ENCODE results near the gene TBKBP1. TPM values are rescaled to one million over a fixed set of nuclear protein-coding genes. Genes with fewer than 3 reads are reported as not detected.

Gene TBKBP1
- total RNA-seq, 2 donors from 2014 or later, result 8.0 to 13.2 TPM

DNA sequence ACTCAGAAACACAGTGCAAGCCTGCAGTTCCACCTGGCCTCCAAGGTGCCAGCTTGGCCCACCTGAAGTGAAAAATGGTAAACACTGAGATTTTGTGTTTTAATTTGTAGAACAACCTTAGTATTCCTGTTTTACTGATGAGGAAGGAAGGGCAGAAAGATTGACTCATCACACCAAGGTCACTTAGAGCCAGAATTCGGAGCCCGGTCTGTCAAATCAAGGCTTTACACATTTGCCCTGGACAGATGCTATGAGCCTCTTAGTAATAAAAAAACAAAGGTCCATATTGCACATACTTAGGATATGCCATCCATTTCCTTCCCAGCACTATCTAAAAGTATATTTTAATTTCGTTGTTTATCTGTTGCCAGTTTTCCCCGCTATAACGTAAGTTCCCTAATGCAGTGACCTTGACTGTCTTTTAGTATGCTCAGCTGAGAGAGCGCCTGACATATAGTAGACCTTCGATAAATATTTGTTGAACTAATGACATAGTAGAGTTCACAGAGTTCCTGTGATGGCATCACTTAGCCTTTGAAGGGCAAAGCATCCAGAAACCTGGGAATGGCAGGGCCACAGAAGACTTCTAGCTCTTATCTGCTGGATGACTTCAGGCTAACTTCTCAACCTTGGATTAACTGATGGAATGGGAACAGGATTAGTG is 7.2 kb upstream of the TBKBP1 start:
- Histone ChIP-seq H3K36me3 (replicated peaks in 1 of 2; ENCODE audit: insufficient read depth in 1 of 2, low read depth in 2 of 2) (peaks cover 0 to 11% of the 10 kb centered on the region in 2 donors), H3K27me3 (no peaks in the 10 kb centered on the region), H3K4me1 (peaks cover 17% of the 10 kb centered on the region), H3K27ac (no peak overlapping the region), H3K9me3 (no peaks in the 10 kb centered on the region), H3K4me3 (no peak overlapping the region)
- TF ChIP-seq POLR2A (IDR thresholded peaks at IDR 0.05), result no peak
- TF ChIP-seq, protein P1, sequence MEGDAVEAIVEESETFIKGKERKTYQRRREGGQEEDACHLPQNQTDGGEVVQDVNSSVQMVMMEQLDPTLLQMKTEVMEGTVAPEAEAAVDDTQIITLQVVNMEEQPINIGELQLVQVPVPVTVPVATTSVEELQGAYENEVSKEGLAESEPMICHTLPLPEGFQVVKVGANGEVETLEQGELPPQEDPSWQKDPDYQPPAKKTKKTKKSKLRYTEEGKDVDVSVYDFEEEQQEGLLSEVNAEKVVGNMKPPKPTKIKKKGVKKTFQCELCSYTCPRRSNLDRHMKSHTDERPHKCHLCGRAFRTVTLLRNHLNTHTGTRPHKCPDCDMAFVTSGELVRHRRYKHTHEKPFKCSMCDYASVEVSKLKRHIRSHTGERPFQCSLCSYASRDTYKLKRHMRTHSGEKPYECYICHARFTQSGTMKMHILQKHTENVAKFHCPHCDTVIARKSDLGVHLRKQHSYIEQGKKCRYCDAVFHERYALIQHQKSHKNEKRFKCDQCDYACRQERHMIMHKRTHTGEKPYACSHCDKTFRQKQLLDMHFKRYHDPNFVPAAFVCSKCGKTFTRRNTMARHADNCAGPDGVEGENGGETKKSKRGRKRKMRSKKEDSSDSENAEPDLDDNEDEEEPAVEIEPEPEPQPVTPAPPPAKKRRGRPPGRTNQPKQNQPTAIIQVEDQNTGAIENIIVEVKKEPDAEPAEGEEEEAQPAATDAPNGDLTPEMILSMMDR (IDR thresholded peaks at IDR 0.05), result no peak
- intact Hi-C loops (cut with DNase I), result no loop called here
- ATAC-seq (no peak), DNase-seq (no peak)
- WGBS, 2 donors, result 40 to 46% methylated on average over 7 of the region's 7 CpGs

DNA sequence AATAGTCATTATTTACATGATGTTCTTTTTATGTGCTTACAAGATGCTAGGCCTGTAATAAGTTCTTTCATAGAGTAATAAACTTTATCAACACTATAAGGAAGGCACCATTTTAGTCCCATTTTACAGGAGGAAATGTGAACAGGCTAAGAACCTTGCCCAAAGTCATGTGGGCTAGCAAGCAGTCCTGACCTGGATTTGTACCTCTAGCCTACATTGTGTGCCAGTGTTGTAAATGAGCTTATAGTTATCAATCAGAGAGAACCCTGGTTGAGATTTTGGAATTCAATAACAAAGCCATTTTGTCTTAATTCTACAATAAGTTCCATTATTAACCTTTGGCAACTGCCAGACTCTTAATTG is 6.7 kb upstream of the TBKBP1 start:
- H3K4me3 ChIP-seq, result no peak overlapping the region
- H3K4me1 ChIP-seq, result peaks cover 20% of the 10 kb centered on the region
- ATAC-seq (no peak), DNase-seq (no peak)
- TF ChIP-seq, protein P1 (IDR thresholded peaks at IDR 0.05), result no peak
- TF ChIP-seq POLR2A (IDR thresholded peaks at IDR 0.05), result no peak
- intact Hi-C loops (cut with DNase I), result no loop called here
- peaks cover 0 to 7% of the 10 kb centered on the region in 2 donors for H3K36me3 ChIP-seq (replicated peaks in 1 of 2; ENCODE audit: insufficient read depth in 1 of 2, low read depth in 2 of 2)
- H3K27ac ChIP-seq, result no peak overlapping the region
- no peaks in the 10 kb centered on the region for H3K9me3 ChIP-seq
- H3K27me3 ChIP-seq, result no peaks in the 10 kb centered on the region

DNA sequence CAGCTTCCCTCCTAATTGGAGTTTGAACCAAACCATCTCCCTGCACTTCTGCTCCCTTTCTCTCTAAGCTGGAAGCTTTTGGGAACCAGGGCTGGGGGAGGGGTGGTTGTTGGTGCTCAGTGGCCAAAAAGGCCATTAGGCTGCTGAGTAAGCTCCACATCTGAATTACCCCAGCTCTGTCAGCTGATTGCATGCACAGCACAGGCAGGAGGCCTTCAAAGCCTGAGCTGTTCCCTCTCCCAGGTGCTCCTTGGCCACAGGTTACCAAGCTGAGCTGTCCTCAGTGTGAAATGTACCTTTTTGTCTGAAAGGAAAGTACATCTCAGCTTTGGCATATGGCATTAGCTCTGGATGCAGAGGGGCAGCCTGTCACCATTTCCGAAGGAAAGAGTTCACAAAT is 6.2 kb upstream of the TBKBP1 start:
- DNase-seq, result no peak
- peaks cover 24% of the 10 kb centered on the region for H3K4me1 ChIP-seq
- peaks cover 0 to 3% of the 10 kb centered on the region in 2 donors for H3K36me3 ChIP-seq (replicated peaks in 1 of 2; ENCODE audit: insufficient read depth in 1 of 2, low read depth in 2 of 2)
- no peak for ATAC-seq
- H3K9me3 ChIP-seq, result no peaks in the 10 kb centered on the region
- no peak overlapping the region for H3K4me3 ChIP-seq
- no peak overlapping the region for H3K27ac ChIP-seq
- TF ChIP-seq, protein P1 (IDR thresholded peaks at IDR 0.05), result no peak
- TF ChIP-seq POLR2A (IDR thresholded peaks at IDR 0.05), result no peak
- intact Hi-C loops (cut with DNase I), result no loop called here
- H3K27me3 ChIP-seq, result no peaks in the 10 kb centered on the region
- 87 to 100% methylated on average over 1 of the region's 1 CpG for whole genome bisulfite sequencing, 2 donors

- Histone ChIP-seq H3K9me3 (no peaks in the 10 kb centered on the region), H3K27me3 (no peaks in the 10 kb centered on the region), H3K36me3 (replicated peaks in 1 of 2; ENCODE audit: insufficient read depth in 1 of 2, low read depth in 2 of 2) (no peaks in the 10 kb centered on the region), H3K27ac (no peak overlapping the region), H3K4me3 (no peak overlapping the region), H3K4me1 (peaks cover 37% of the 10 kb centered on the region)
- WGBS, 2 donors, result 46 to 52% methylated on average over 3 of the region's 3 CpGs
- DNase-seq (no peak), ATAC-seq (no peak)
- TF ChIP-seq, protein P1 (IDR thresholded peaks at IDR 0.05), result no peak
- no peak for TF ChIP-seq POLR2A (IDR thresholded peaks at IDR 0.05)
- intact Hi-C loops (cut with DNase I), result loop anchor here (10.0 kb wide), 1 partner anchor 115 kb away; no protein-coding TSS in a partner anchor
Measured at GRCh38 chr17:47690121-47690520, 3.8 kb upstream of the TBKBP1 start.

Data from body of pancreas (tissue), 4 donors.